SIG-M5 treated with dmso at 0.1 percent for 504 hours (cell line): ENCODE results near the gene ALKAL2.

Experiments used
- DNase-seq: peaks from one replicate; lab custom pipeline; 2025; ENCODE audit not compliant: unreplicated experiment; lab: John Stamatoyannopoulos, UW

ALKAL2 gene

DNA sequence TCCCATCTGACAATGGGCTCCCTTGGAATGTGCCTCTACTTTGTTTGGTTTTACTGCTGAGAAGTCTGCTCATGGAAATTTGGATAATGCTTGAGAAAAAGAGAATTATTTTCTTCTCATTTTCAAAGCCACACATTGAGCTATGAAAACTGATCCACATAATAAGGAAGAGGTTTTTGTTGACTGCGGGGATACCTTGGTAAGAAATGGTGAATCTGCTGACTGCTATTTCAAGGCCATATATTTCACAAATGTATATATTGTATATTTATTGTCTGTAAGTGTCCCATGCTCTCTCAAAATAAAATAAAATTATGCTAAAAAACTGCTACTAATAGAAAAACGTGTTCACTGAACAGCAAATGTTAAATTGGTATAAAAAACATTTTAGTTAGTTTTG, 39.2 kb downstream of the ALKAL2 start:
- no peak for DNase-seq

GRCh38 chr2:246489-247144, 41.3 kb downstream of the ALKAL2 start:
- peak; percentile 63 for DNase-seq

- DNase-seq = no peak
These were observed 43.3 kb downstream of the ALKAL2 start for GRCh38 chr2:244547-244946.

DNA sequence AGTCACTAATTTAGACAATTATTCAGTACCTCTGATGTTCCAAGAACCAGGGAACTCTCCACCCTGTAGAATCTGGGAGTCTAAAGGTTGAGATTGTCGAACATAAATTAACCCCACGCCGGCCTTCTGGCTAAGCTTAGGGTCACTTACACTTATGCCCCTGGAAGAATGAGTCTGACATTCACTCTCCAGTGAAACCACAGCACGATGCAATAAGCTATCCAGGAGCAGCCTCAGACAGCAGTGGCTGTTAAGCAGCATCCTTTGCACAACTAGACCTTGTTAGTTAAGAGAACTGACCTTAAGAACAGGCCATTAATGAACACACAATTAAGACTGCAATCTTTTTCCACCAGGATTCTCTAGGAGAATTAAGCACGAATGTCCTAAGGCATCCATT, 49.0 kb downstream of the ALKAL2 start:
- DNase-seq = no peak

GRCh38 chr2:238431-238830, 49.5 kb downstream of the ALKAL2 start:
- DNase-seq = no peak

DNA sequence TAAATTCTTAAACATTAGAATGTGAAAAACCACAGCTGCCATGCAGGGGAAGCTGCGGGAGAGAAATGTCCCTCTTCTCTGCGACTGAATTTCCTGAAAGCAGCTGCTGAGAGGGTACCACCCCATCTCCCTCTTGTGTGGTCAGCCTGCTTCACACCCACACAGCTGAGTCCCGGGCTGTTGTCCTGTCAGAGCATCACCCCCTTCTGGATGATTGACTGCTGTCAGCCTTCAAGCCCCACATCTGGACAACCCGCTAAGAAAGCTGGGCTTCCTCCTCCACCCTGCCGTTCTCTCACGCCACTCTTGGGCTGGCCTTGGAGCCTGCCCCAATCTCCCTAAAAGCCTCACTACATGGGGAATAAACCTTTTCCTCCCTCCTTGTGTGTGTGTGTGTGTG, 50.0 kb downstream of the ALKAL2 start:
- DNase-seq = no peak

- DNase-seq = no peak
These were observed 50.8 kb downstream of the ALKAL2 start for GRCh38 chr2:236993-237539.

DNA sequence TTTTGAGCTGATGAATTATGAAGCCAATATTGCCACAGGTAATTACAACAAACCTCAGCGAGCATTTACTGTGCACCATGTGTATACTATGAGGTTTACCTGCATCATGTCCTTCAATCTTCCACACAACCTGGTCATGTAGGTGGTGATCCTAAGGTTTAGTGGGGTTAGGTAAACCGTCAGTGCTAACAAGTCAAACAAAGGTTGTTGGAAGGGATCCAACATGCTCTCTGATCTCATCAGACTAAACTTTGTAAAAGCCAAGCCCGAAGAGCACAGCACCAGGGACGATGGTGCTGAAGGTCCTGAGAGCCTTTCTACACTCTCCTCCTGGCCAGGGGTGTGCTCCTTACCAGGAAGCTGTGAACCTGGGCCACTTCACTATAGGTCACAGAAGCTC, 53.5 kb downstream of the ALKAL2 start:
- no peak for DNase-seq

DNA sequence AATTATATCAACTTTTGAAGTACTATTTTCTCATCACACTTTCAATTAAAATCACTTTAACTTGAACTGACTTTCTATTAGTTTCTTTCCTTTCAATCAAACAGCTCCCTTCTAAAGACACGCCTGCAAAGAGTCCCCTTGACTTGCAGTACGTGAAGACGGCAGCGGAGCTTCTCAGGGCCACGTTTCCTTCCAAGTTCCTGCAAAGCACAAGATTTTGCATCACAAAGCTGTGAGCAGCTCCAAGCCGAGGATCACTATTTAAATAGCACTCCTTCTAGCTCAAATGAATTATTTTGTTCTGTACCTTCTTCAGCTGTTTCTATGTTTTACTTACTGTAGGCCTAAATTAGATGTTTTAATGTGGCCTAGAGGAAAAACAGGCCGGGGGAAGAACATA, 54.9 kb downstream of the ALKAL2 start:
- no peak for DNase-seq

DNA sequence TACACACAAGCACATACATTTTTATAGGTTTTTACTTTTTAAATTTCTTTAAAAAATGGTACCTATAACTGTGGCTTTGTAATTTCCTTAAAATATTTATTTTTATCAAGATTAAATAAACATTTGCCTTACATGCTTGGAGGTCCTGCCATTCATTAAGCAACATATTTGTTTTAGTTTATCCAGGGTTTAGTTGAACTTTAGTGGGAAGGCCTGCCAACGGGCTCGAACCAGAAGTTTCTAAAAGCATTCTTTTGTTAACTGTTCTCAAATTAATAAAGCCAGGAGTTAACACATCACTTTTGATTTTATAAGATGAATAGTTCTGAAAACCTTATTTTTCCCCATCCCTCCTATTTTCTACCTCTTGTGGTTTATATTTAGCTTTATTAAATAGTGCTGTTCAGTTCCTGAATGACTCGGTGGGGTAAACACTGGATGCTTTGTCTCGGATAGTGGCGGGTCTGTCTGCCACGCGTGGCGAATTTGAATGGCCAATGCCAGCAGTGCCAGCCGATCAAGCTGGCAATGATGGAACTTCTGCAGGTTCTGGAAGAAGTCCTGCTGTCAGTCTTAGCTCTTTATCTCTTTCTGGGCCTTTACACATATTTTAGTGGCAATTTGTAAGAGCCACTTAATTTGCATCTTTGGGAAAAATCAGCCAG, 56.2 kb downstream of the ALKAL2 start:
- DNase-seq = no peak
